Activated effector memory CD4-positive, alpha-beta T cell treated with Interleukin-2 at 50 U/mL for 16 hours (primary cell): ENCODE data around the gene DNAJA3.

Experiments used
- DNase-seq: peaks from one replicate; pipeline ENCODE4 v3.0.0-alpha.2; 2020

Gene DNAJA3

DNA sequence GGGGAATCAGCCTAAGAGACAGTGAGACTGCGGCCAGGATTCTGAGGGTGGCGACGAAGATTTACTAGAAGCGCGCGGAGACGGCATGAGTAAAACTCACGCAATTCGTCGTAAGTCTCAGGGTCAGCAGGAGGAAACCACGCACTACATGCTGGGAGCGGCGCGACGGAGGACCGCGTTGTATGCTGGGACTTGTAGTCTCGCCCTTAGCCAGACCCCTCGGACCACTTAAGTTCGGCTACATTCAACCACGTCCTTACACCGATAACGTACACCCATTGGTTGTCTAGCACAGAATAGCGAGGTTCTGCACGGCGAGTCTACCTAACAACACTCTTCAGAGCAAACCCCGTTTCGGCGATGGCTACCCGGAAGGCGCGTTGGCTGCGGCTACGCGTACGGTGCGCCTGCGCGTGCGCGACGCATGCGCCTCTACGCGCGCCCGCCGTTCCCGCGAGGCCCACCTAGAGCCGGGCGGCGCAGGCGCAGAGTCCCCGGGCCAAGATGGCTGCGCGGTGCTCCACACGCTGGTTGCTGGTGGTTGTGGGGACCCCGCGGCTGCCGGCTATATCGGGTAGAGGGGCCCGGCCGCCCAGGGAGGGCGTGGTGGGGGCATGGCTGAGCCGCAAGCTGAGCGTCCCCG lies at the start of gene DNAJA3:
Gene DNAJA3 (plus strand): TSS at position 491 of the 643 bp plus-strand sequence. CDS start 14 bp downstream, at position 505.
- peak; percentile 87 for DNase-seq

- DNase-seq: no peak
Observed at GRCh38 chr16:4376126-4376892, 49.4 kb upstream of the DNAJA3 start.

DNA sequence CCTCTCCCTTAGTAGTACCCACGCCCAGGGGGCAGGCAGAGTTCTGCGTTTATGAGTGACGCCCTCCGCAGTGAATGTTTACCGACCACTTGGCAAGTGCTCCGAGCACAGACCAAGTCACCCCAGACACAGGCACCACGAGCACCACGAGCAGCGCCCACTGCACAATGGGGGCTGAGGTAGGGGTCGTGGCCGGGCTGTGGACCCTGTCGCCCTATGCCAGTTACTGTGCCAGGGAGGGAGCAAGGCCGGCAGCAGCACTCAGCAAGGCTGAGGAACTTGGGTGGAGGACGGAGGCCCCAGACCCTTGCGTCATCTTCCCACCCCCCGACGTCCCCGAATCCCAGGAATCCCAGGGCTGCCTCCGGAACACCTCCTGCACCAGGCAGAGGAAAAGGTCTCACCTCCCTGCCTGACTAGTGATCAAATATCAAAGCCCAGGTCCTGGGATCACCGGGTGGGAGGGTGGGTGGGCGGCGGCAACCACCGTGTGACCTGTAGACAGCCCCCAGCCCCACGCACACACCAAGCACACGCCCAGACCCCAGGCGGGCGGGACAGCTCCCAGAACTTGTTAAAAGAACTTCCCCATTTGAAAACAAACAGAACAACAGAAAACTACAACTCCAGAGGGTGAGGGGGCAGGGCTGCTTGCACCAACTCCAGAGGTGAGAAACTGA lies 48.6 kb upstream of the DNAJA3 start:
- DNase-seq: no peak

DNA sequence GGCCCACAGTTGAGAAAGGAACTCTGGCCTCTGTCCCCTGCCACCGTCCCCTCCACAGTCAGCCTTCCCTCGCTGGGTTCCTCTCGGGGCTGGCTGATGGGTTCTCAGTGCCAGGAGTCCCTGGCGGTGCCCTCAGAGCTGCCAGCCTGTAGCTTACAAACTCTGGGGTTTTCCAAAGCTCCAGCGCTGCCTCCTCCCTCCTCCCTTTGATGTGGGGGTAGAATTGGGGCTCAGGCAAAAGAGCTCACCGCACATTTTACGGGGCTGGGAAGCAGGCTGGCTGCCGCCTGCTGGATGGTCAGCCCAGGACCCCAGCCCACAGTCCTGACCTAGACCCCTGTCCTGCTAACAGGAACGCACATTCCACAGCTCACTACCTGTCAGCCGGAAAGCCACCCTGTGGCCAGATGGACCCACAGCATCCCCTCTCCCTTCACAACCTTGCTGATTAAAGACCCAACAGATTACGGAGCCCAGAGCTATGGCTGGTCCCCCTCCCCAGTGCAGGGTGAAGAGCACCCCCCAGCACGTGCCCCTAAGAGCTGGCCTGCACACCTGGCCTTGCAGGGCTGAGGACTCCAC lies 48.0 kb upstream of the DNAJA3 start:
- no peak for DNase-seq

GRCh38 chr16:4378161-4378666 lies 47.5 kb upstream of the DNAJA3 start:
- no peak for DNase-seq

GRCh38 chr16:4378999-4379690 lies 46.5 kb upstream of the DNAJA3 start:
- DNase-seq: no peak

DNA sequence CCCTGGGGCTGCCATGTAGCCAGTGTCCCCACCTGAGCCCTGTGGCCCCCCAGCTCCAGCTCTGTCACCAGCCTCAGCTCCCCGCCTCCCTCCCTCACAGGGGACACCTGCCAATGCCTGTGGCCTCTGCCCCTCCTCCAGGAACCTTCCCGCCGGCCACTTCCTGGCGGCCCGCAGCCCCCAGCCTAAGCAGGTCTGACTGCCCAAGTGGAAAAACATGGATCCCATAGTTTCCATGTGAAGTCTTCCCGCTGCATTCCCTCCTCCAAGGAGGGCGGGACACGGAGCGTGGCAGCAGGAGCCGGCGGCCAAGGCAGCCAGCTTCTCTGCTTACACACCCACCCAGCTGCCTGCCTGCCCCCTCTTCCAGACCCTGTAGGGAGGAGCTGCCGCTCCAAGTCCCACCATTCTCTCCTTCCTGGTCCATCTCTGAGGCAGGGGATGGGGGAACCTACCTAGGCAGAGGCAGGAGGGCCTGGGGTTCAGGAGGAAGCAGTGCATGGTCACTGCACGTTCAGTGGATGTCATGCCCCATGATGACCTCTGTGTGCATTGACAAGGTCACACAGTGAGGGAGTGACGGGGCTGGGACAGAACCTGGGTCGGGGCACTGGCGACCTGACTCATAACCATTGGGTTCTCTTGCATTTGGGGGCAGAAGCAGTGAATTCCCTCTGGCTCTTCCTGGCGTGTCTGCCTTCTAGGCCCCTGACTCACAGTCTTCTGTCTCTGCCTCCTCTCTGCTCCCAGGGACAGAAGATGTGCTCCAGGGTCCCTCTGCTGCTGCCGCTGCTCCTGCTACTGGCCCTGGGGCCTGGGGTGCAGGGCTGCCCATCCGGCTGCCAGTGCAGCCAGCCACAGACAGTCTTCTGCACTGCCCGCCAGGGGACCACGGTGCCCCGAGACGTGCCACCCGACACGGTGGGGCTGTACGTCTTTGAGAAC lies 45.3 kb upstream of the DNAJA3 start:
- DNase-seq: no peak

DNA sequence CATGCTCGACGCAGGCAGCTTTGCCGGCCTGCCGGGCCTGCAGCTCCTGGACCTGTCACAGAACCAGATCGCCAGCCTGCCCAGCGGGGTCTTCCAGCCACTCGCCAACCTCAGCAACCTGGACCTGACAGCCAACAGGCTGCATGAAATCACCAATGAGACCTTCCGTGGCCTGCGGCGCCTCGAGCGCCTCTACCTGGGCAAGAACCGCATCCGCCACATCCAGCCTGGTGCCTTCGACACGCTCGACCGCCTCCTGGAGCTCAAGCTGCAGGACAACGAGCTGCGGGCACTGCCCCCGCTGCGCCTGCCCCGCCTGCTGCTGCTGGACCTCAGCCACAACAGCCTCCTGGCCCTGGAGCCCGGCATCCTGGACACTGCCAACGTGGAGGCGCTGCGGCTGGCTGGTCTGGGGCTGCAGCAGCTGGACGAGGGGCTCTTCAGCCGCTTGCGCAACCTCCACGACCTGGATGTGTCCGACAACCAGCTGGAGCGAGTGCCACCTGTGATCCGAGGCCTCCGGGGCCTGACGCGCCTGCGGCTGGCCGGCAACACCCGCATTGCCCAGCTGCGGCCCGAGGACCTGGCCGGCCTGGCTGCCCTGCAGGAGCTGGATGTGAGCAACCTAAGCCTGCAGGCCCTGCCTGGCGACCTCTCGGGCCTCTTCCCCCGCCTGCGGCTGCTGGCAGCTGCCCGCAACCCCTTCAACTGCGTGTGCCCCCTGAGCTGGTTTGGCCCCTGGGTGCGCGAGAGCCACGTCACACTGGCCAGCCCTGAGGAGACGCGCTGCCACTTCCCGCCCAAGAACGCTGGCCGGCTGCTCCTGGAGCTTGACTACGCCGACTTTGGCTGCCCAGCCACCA lies 44.4 kb upstream of the DNAJA3 start:
- no peak for DNase-seq

DNA sequence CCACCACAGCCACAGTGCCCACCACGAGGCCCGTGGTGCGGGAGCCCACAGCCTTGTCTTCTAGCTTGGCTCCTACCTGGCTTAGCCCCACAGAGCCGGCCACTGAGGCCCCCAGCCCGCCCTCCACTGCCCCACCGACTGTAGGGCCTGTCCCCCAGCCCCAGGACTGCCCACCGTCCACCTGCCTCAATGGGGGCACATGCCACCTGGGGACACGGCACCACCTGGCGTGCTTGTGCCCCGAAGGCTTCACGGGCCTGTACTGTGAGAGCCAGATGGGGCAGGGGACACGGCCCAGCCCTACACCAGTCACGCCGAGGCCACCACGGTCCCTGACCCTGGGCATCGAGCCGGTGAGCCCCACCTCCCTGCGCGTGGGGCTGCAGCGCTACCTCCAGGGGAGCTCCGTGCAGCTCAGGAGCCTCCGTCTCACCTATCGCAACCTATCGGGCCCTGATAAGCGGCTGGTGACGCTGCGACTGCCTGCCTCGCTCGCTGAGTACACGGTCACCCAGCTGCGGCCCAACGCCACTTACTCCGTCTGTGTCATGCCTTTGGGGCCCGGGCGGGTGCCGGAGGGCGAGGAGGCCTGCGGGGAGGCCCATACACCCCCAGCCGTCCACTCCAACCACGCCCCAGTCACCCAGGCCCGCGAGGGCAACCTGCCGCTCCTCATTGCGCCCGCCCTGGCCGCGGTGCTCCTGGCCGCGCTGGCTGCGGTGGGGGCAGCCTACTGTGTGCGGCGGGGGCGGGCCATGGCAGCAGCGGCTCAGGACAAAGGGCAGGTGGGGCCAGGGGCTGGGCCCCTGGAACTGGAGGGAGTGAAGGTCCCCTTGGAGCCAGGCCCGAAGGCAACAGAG lies 43.5 kb upstream of the DNAJA3 start:
- no peak for DNase-seq

- DNase-seq: no peak
Observed at GRCh38 chr16:4382795-4383357, 42.8 kb upstream of the DNAJA3 start.

DNA sequence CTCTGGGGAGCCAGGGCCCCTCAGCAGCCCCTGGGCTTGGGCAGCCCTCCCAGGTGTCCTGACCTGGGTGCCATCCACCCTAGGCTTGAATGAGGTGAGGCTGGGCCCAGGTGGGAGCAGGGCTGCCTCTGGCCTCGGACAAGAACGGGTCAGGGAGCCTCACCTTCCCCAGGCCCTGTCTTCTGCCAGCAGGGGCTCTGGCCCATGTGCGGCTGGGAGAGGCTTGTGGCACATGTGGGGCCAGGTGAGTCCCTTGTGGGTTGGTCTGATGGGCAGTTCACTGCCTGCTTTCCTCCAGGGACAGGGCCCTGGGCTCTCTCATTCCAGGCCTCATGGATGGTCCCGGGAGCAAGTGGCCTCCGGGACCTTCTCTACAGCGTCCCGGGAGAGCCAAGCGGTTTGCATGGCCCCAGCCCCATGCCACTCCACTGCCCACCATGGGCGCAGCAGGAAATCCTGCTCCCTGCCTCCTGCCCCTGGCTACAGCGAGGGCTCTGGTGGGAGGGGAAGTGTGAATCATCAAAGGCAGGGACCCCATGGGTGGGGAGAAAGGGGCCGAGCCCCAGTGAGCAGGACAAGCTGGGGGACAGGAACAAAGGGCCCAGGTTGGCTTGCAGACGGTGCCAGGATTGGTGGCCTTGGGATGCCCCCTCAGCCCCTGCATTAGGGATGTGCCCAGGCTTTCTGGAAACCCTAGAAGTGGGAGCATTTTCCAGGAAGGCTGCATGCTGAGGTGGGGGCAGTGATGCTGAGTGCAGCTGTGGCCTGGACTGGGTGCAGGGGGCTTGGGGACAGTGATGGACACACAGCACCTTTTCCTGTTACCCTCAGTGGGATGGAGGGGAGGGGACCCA lies 41.9 kb upstream of the DNAJA3 start:
- DNase-seq: no peak

GRCh38 chr16:4384509-4384942 lies 41.1 kb upstream of the DNAJA3 start:
- no peak for DNase-seq

- no peak for DNase-seq
Observed at GRCh38 chr16:4385066-4385788, 40.4 kb upstream of the DNAJA3 start.

GRCh38 chr16:4385789-4386450 lies 39.7 kb upstream of the DNAJA3 start:
- DNase-seq: no peak

GRCh38 chr16:4386451-4386805 lies 39.2 kb upstream of the DNAJA3 start:
- no peak for DNase-seq

GRCh38 chr16:4386951-4387565 lies 38.6 kb upstream of the DNAJA3 start:
- no peak for DNase-seq
